HG02973 (cell line): Measurements from ENCODE around the gene PLEKHN1.

Experiments used
- ATAC-seq: cut with Tn5 transposase; IDR thresholded peaks from one replicate; pipeline ENCODE4 v1.9.1; 2021; ENCODE audit warnings: moderate library complexity; ENCODE audit not compliant: unreplicated experiment

PLEKHN1 gene

GRCh38 chr1:959731-960362 is 6.4 kb upstream of the PLEKHN1 start:
- no peak for ATAC-seq

- no peak for ATAC-seq
These were observed 5.7 kb upstream of the PLEKHN1 start, which contains the start of gene KLHL17 for GRCh38 chr1:960363-961131. Gene KLHL17, plus strand, starts transcription at chr1:960584. Its CDS starts 110 bp downstream, at chr1:960694.

- no peak for ATAC-seq
These were observed 5.1 kb upstream of the PLEKHN1 start for GRCh38 chr1:961132-961669.

- ATAC-seq, result no peak
These were observed 3.6 kb upstream of the PLEKHN1 start for GRCh38 chr1:962381-963300.

GRCh38 chr1:963301-963651 is 3.0 kb upstream of the PLEKHN1 start:
- ATAC-seq, result no peak

- ATAC-seq, result no peak
These were observed 2.3 kb upstream of the PLEKHN1 start for GRCh38 chr1:963746-964525.

- no peak for ATAC-seq
These were observed 1.4 kb upstream of the PLEKHN1 start for GRCh38 chr1:964691-965525.

- no peak for ATAC-seq
These were observed 652 bp upstream of the PLEKHN1 start for GRCh38 chr1:965526-966134.

GRCh38 chr1:966704-967300 is 520 bp downstream of the PLEKHN1 start:
- peak; percentile 44 for ATAC-seq

GRCh38 chr1:967466-968343 is 1.4 kb downstream of the PLEKHN1 start:
- ATAC-seq, result no peak

- no peak for ATAC-seq
These were observed 3.1 kb downstream of the PLEKHN1 start for GRCh38 chr1:969260-969855.

- no peak for ATAC-seq
These were observed 4.1 kb downstream of the PLEKHN1 start for GRCh38 chr1:970242-970972.

- no peak for ATAC-seq
These were observed 4.9 kb downstream of the PLEKHN1 start for GRCh38 chr1:970973-971730.

- ATAC-seq, result no peak
These were observed 5.6 kb downstream of the PLEKHN1 start for GRCh38 chr1:971751-972506.

GRCh38 chr1:972726-973458 is 6.6 kb downstream of the PLEKHN1 start:
- no peak for ATAC-seq
